Measurements from ENCODE around the gene MEOX1. TPM values are rescaled to one million over a fixed set of nuclear protein-coding genes. Genes with fewer than 3 reads are reported as not detected.

MEOX1 gene
- not detected in 2 replicates for total RNA-seq (2012; rRNA removed)

DNA sequence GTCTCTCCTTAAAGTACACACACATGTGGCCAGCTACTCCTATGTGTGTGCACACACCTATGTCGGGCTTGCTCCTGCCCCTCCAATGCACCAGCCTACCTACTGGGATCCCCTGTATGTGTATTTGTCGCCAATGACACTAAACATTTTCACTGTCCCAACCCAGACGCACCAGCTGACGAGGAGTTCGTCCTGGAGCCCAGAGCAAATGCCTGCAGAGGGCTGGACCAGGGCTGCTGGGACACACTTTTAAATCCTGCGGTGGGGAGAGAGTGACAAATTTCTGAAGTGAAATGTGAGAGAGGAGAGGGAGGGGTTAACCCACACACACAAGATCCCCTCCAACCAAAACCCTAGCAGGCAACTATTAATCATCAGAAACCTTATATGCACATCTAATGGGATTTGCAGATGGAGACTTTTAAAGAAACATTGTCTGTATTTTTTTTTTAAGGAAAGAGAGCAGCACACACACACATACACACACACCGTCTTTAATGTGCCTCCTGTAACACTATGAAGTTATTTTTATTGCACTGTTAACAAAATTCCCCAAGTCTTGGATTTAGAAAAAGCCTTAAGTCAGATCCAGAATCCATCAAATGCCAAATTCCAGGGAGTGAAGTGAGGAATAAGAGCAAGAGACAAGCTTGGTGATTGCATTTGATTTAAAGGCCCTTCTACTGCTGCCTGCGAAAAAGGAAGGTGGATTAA is at the start of gene MEOX1:
Gene MEOX1 (minus strand): TSS at position 224 of the 714 bp plus-strand sequence. CDS start 388 bp downstream, outside the sequence.
- Histone ChIP-seq H3K36me3 (ENCODE audit: insufficient read depth, low read length) (no peaks in the 10 kb centered on the region), H3K4me3 (ENCODE audit: low read length) (peak within 1 kb of the TSS; percentile 42), H3K9ac (ENCODE audit: low read depth, low read length) (no peak within 1 kb of the TSS), H3K4me2 (ENCODE audit: low read length) (peak within 1 kb of the TSS; percentile 76), H3K9me3 (replicated peaks; ENCODE audit: low read length) (no peaks in the 10 kb centered on the region), H3K27me3 (ENCODE audit: control insufficient read depth, insufficient read depth, low read length) (peaks cover 33% of the 10 kb centered on the region), H3K4me1 (ENCODE audit: control insufficient read depth, insufficient read depth, low read length) (peaks cover 19% of the 10 kb centered on the region)

DNA sequence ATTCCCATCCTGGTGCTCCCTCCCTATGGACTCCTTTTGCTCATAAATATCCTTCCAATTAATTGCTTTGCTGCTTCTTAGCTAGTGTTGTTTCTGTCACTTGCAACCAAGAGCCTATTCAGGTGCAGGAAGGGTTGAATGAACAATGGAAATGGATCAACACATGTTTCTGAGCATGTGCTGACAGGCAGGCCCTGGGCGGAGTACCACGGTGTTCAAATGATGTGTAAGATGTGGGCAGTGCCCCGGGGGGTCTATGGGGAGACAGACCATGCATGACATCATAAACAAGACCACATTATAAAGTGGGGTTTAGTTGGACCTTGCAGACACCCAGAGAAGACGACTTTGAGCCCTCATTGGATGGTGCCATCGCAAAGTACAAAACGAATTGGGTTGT is 48.4 kb upstream of the MEOX1 start:
- no peak overlapping the region for H3K4me2 ChIP-seq (ENCODE audit: low read length)
- H3K9ac ChIP-seq (ENCODE audit: low read depth, low read length): no peak overlapping the region
- H3K27me3 ChIP-seq (ENCODE audit: control insufficient read depth, insufficient read depth, low read length): peaks cover 30% of the 10 kb centered on the region
- H3K9me3 ChIP-seq (replicated peaks; ENCODE audit: low read length): no peaks in the 10 kb centered on the region
- peaks cover 13% of the 10 kb centered on the region for H3K4me1 ChIP-seq (ENCODE audit: control insufficient read depth, insufficient read depth, low read length)
- H3K4me3 ChIP-seq (ENCODE audit: low read length): no peak overlapping the region
- no peaks in the 10 kb centered on the region for H3K36me3 ChIP-seq (ENCODE audit: insufficient read depth, low read length)

DNA sequence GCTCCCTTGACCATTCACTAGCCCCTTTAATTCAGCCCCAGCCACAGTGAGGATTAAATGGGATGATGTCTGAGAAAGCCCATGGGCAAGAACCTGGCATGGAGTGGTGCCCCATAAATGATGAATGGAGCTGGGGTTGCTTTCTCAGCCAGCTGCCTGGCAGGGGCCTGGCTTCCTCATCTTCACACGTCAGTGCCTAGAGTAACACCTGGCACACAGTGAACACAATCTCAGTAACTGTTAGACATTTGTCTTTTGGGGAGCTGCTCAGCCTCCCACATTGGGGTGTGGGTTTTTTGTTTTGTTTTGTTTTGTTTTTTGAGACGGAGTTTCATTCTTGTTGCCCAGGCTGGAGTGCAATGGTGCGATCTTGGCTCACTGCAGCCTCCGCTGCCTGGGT is 47.5 kb upstream of the MEOX1 start:
- no peak overlapping the region for H3K4me3 ChIP-seq (ENCODE audit: low read length)
- no peak overlapping the region for H3K4me2 ChIP-seq (ENCODE audit: low read length)
- no peaks in the 10 kb centered on the region for H3K36me3 ChIP-seq (ENCODE audit: insufficient read depth, low read length)
- H3K27me3 ChIP-seq (ENCODE audit: control insufficient read depth, insufficient read depth, low read length): peaks cover 33% of the 10 kb centered on the region
- H3K9me3 ChIP-seq (replicated peaks; ENCODE audit: low read length): no peaks in the 10 kb centered on the region
- peaks cover 9% of the 10 kb centered on the region for H3K4me1 ChIP-seq (ENCODE audit: control insufficient read depth, insufficient read depth, low read length)
- H3K9ac ChIP-seq (ENCODE audit: low read depth, low read length): no peak overlapping the region

DNA sequence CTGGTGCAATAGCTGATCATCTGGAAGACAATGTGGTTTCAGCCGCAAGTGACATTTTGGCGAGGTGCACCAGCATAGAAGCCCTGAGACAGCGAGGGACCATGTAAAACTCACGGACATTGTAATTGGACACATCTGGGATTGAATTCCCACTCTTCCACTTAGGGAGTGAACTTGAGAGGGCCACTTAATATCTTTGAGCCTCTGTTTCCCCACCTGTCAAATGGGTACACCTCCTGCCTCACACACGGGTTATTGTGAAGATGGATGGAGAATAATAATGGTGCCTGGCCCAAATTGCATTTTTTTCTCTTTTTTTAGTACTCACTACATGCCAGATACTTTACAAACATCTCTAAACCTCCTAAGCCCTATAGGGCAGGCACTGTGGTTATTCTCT is 45.5 kb upstream of the MEOX1 start:
- Histone ChIP-seq H3K4me2 (ENCODE audit: low read length) (no peak overlapping the region), H3K4me3 (ENCODE audit: low read length) (no peak overlapping the region), H3K9ac (ENCODE audit: low read depth, low read length) (no peak overlapping the region), H3K4me1 (ENCODE audit: control insufficient read depth, insufficient read depth, low read length) (no peaks in the 10 kb centered on the region), H3K9me3 (replicated peaks; ENCODE audit: low read length) (no peaks in the 10 kb centered on the region), H3K27me3 (ENCODE audit: control insufficient read depth, insufficient read depth, low read length) (peaks cover 33% of the 10 kb centered on the region), H3K36me3 (ENCODE audit: insufficient read depth, low read length) (no peaks in the 10 kb centered on the region)

DNA sequence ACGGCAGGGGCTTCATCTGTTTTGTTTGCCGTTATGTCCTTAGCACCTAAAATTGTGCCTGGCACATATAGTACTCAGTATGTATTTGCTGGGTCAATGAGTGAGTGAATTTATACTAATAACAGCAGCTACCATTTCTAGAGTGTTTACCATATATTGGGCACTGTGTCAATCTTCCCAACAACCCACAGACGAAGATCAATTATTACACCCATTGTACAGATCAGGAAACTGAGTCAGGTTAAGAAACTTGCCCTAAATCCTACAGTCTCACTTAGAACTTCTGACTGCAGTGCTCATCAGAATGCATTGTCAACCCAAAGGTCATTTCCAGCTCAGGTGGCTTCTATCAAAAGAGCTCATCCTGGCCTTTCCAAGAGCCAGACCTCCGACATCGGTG is 44.5 kb upstream of the MEOX1 start:
- Histone ChIP-seq H3K9ac (ENCODE audit: low read depth, low read length) (no peak overlapping the region), H3K4me2 (ENCODE audit: low read length) (no peak overlapping the region), H3K4me3 (ENCODE audit: low read length) (no peak overlapping the region), H3K4me1 (ENCODE audit: control insufficient read depth, insufficient read depth, low read length) (peaks cover 5% of the 10 kb centered on the region), H3K9me3 (replicated peaks; ENCODE audit: low read length) (no peaks in the 10 kb centered on the region), H3K27me3 (ENCODE audit: control insufficient read depth, insufficient read depth, low read length) (peaks cover 32% of the 10 kb centered on the region), H3K36me3 (ENCODE audit: insufficient read depth, low read length) (no peaks in the 10 kb centered on the region)

DNA sequence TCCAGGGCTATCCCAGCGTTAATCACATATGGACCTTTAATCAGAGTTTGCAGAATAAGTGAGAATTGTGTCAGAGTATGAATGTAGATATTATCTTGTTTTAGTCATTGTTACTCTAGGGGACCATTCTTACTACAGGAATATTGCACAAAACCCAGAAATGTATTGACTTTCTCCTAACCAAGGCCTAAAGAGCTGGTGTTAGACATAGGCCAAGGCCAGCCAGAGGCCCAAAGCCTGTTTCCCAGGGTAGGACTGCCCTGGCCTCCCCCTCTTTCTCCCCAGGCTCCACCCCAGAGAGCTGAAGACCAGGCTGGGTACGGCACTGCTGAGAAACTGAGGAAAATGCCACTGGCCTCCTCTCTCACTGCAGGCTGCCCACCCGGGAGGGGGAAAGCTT is 41.9 kb upstream of the MEOX1 start:
- Histone ChIP-seq H3K4me1 (ENCODE audit: control insufficient read depth, insufficient read depth, low read length) (peaks cover 19% of the 10 kb centered on the region), H3K9me3 (replicated peaks; ENCODE audit: low read length) (no peaks in the 10 kb centered on the region), H3K36me3 (ENCODE audit: insufficient read depth, low read length) (no peaks in the 10 kb centered on the region), H3K4me2 (ENCODE audit: low read length) (no peak overlapping the region), H3K9ac (ENCODE audit: low read depth, low read length) (no peak overlapping the region), H3K27me3 (ENCODE audit: control insufficient read depth, insufficient read depth, low read length) (peaks cover 32% of the 10 kb centered on the region), H3K4me3 (ENCODE audit: low read length) (no peak overlapping the region)

DNA sequence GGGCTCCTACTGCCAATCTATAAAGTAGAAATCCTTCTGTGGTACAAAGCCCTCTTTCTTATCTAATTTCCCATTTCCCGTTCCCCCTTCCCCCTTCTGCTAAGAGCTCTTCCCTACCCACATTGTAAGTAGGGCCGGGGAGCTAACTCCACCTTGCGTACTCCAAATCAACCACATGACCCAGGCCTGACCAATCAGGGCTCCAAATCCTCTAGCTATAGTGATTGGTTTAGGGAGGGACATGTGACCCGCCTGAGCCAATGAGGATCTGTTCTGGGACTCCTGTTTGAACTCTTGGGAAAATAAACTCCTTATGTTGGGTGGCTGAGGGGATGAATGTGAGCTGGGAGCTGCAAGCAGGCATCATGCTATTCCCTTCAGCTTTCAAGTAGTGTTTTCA is 40.9 kb upstream of the MEOX1 start:
- H3K4me3 ChIP-seq (ENCODE audit: low read length): no peak overlapping the region
- H3K36me3 ChIP-seq (ENCODE audit: insufficient read depth, low read length): no peaks in the 10 kb centered on the region
- no peak overlapping the region for H3K9ac ChIP-seq (ENCODE audit: low read depth, low read length)
- no peak overlapping the region for H3K4me2 ChIP-seq (ENCODE audit: low read length)
- peaks cover 30% of the 10 kb centered on the region for H3K27me3 ChIP-seq (ENCODE audit: control insufficient read depth, insufficient read depth, low read length)
- H3K4me1 ChIP-seq (ENCODE audit: control insufficient read depth, insufficient read depth, low read length): peaks cover 19% of the 10 kb centered on the region
- no peaks in the 10 kb centered on the region for H3K9me3 ChIP-seq (replicated peaks; ENCODE audit: low read length)

DNA sequence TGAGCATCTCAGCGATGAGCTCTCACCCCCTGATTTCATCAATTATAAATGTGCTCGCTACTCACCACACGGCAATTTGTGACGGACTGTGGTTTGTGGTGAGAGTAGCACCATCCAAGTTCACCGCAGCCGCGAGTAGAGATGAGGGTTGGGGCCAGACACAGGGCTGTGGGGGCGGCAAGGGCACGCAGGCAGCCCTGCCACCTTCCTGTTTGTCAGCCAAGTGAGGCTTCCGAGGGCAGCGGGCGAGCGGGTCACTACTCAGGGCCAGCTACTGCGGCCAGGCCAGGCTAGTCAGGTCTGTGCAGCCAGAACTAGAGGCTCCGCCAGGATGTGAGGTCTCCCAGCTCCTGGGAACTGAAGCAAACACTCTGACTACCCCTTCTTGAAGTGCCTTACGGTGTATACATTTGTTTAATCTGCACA is 39.6 kb upstream of the MEOX1 start:
- Histone ChIP-seq H3K9ac (ENCODE audit: low read depth, low read length) (peak overlapping the region; percentile 35), H3K9me3 (replicated peaks; ENCODE audit: low read length) (no peaks in the 10 kb centered on the region)

DNA sequence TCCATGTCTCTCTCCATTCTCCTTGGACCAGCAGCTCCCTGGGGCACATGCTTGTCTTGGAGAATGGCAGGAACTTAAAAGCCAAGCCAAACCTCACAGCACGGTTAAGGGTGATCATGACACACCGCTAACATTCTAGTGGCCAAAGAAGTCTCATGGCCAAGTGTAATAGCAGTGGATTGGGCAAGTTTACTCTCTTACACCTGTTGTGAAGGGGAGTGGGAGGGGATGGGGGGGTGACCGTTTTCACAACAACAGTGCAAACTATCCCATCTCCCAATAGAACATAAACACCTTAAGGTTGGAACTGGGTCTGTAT is 37.7 kb upstream of the MEOX1 start:
- Histone ChIP-seq H3K36me3 (ENCODE audit: insufficient read depth, low read length) (no peaks in the 10 kb centered on the region), H3K4me3 (ENCODE audit: low read length) (no peak overlapping the region), H3K27me3 (ENCODE audit: control insufficient read depth, insufficient read depth, low read length) (peaks cover 3% of the 10 kb centered on the region), H3K4me2 (ENCODE audit: low read length) (no peak overlapping the region), H3K9ac (ENCODE audit: low read depth, low read length) (no peak overlapping the region), H3K9me3 (replicated peaks; ENCODE audit: low read length) (no peaks in the 10 kb centered on the region), H3K4me1 (ENCODE audit: control insufficient read depth, insufficient read depth, low read length) (peaks cover 33% of the 10 kb centered on the region)

More for the DNA sequence above, 39.6 kb upstream of the MEOX1 start:
- Histone ChIP-seq H3K4me1 (ENCODE audit: control insufficient read depth, insufficient read depth, low read length) (peaks cover 25% of the 10 kb centered on the region), H3K4me3 (ENCODE audit: low read length) (no peak overlapping the region), H3K27me3 (ENCODE audit: control insufficient read depth, insufficient read depth, low read length) (peaks cover 18% of the 10 kb centered on the region), H3K36me3 (ENCODE audit: insufficient read depth, low read length) (no peaks in the 10 kb centered on the region), H3K4me2 (ENCODE audit: low read length) (peak overlapping the region; percentile 24)

DNA sequence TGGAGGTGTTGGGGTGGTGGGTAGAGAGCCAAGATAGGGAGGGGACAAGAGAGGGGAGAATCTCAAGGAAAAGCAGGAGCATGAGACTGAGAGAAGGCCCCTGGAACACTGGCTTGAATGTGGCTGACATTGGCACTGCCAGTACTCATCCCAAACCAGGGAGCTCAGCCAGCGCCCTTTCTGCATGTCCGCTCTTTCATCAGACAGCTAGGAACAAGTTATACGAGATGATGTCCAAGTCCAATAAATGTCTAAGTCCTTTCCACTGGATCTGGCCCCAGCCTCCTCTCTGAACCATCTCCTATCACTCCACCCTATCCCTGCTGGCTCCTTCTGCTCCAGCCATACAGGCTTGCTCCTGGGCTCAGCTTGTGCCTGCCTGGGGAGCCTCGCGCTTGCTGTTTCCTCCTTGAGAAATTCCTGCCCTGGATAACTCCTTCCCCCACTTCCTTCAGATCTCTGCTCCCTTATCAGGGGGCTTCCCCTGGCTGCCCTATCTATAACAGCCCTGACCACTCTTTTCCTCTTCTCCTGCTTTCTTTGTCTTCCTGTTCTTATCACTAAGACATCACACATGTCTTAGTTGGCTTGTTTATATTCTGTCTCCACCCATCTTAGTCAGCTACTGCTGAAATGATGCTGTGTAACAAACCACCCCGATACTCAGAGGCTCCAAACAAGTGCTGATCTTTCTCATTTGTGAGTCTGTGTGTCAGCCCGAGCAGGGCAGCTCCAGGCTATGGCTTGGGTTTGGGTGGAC is 37.1 kb upstream of the MEOX1 start:
- Histone ChIP-seq H3K27me3 (ENCODE audit: control insufficient read depth, insufficient read depth, low read length) (peaks cover 3% of the 10 kb centered on the region), H3K9ac (ENCODE audit: low read depth, low read length) (no peak overlapping the region), H3K9me3 (replicated peaks; ENCODE audit: low read length) (no peaks in the 10 kb centered on the region)

DNA sequence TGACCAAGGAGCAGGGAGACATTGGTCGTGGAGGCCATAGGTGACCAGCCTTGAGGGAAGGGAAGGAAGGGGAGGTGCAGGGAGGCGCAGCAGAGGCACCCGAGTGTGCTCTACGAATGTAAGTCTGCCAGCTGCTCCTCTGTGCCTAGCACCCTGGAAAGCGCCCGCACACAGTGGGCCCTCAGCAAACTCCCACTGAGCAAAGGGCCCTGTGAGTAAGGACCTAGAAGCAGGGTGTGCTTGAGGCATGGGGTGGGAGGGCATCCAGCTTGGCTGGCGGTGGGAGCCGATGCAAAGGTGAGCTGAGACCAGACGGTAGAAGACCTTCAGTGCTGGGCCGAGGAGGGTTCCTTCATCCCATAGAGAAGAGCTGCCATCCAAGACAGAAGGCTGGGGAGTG is 36.2 kb upstream of the MEOX1 start:
- H3K4me1 ChIP-seq (ENCODE audit: control insufficient read depth, insufficient read depth, low read length): peaks cover 33% of the 10 kb centered on the region
- H3K27me3 ChIP-seq (ENCODE audit: control insufficient read depth, insufficient read depth, low read length): peaks cover 2% of the 10 kb centered on the region
- H3K9me3 ChIP-seq (replicated peaks; ENCODE audit: low read length): no peaks in the 10 kb centered on the region

More for the DNA sequence above, 37.1 kb upstream of the MEOX1 start:
- H3K4me2 ChIP-seq (ENCODE audit: low read length): no peak overlapping the region
- peaks cover 33% of the 10 kb centered on the region for H3K4me1 ChIP-seq (ENCODE audit: control insufficient read depth, insufficient read depth, low read length)
- H3K36me3 ChIP-seq (ENCODE audit: insufficient read depth, low read length): no peaks in the 10 kb centered on the region
- no peak overlapping the region for H3K4me3 ChIP-seq (ENCODE audit: low read length)

DNA sequence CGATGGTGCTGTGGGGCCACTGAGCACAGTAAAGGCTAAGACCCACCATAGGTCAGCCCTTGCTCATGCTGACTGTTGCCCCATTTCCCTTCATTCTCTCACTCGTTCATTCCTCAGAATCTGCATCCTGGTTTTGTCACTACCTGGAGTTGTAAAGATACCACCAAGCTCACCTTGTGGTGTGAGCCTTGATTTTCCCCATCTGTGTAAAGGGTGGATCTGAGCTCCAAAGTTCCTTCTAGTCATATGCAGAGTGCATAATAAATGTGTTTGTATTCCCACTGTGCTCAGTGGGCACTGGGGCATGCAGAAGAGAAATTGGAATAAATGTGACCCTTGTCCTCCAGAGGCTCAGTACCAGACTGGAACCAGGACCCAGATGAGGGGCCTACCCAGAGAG is 35.2 kb upstream of the MEOX1 start:
- peaks cover 33% of the 10 kb centered on the region for H3K4me1 ChIP-seq (ENCODE audit: control insufficient read depth, insufficient read depth, low read length)
- H3K4me3 ChIP-seq (ENCODE audit: low read length): no peak overlapping the region
- no peaks in the 10 kb centered on the region for H3K36me3 ChIP-seq (ENCODE audit: insufficient read depth, low read length)
- H3K4me2 ChIP-seq (ENCODE audit: low read length): peak overlapping the region; percentile 8
- no peaks in the 10 kb centered on the region for H3K9me3 ChIP-seq (replicated peaks; ENCODE audit: low read length)
- no peak overlapping the region for H3K9ac ChIP-seq (ENCODE audit: low read depth, low read length)
- H3K27me3 ChIP-seq (ENCODE audit: control insufficient read depth, insufficient read depth, low read length): peaks cover 4% of the 10 kb centered on the region

More for the DNA sequence above, 36.2 kb upstream of the MEOX1 start:
- H3K4me2 ChIP-seq (ENCODE audit: low read length): no peak overlapping the region
- no peak overlapping the region for H3K9ac ChIP-seq (ENCODE audit: low read depth, low read length)
- H3K36me3 ChIP-seq (ENCODE audit: insufficient read depth, low read length): no peaks in the 10 kb centered on the region
- H3K4me3 ChIP-seq (ENCODE audit: low read length): no peak overlapping the region

Data from skeletal muscle satellite cell (primary cell).